Loucy (cell line): ENCODE results near the gene PLAU.
"Not testable (repeated sequence)": the region's sequence is repeated elsewhere in the genome, so short reads cannot be mapped to it uniquely, and the experiment has no call there.

Experiments
- EZH2phosphoT487 ChIP-seq: fragments of 200-600 bp; IDR thresholded peaks from 2 replicates; pipeline ENCODE4 v1.6.1; 2018; ENCODE audit warnings: antibody characterized with exemption, mild to moderate bottlenecking, moderate library complexity, borderline replicate concordance
- TF ChIP-seq, protein P1 (sequence below): fragments of 200-600 bp; sonication (generic); conservative IDR thresholded peaks from 2 replicates; pipeline ENCODE4 v1.5.1; 2014; ENCODE audit warnings: mild to moderate bottlenecking, antibody characterized with exemption, low read length

DNA sequence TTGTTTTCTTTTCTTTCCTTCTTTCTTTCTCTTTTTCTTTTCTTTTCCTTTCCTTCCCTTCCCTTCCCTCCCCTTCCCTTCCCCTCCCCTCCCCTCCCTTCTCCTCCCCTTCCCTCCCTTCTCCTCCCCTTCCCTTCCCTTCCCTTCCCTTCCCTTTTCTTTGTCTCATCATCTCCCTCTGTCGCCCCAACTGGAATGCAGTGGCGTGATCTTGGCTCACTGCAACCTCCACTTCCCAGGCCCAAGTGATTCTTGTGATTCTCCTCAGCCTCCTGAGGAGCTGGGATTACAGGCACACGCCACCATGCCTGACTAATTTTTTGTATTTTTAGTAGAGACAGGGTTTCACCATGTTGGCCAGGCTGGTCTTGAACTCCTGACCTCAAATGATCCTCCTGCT lies 21.5 kb upstream of the PLAU start:
- TF ChIP-seq, protein P1, sequence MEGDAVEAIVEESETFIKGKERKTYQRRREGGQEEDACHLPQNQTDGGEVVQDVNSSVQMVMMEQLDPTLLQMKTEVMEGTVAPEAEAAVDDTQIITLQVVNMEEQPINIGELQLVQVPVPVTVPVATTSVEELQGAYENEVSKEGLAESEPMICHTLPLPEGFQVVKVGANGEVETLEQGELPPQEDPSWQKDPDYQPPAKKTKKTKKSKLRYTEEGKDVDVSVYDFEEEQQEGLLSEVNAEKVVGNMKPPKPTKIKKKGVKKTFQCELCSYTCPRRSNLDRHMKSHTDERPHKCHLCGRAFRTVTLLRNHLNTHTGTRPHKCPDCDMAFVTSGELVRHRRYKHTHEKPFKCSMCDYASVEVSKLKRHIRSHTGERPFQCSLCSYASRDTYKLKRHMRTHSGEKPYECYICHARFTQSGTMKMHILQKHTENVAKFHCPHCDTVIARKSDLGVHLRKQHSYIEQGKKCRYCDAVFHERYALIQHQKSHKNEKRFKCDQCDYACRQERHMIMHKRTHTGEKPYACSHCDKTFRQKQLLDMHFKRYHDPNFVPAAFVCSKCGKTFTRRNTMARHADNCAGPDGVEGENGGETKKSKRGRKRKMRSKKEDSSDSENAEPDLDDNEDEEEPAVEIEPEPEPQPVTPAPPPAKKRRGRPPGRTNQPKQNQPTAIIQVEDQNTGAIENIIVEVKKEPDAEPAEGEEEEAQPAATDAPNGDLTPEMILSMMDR, result not testable (repeated sequence)
- TF ChIP-seq EZH2phosphoT487, result not testable (repeated sequence)
